ENCODE measurements around the gene CYB561D2. TPM values are rescaled to one million over a fixed set of nuclear protein-coding genes. Genes with fewer than 3 reads are reported as not detected.

CYB561D2 gene
- total and polyA plus RNA-seq, 2 of the 13 experiments (the other 11 are each of a cell fraction or from before 2014, with no cell fraction given) = 11.1 to 17.2 TPM

DNA sequence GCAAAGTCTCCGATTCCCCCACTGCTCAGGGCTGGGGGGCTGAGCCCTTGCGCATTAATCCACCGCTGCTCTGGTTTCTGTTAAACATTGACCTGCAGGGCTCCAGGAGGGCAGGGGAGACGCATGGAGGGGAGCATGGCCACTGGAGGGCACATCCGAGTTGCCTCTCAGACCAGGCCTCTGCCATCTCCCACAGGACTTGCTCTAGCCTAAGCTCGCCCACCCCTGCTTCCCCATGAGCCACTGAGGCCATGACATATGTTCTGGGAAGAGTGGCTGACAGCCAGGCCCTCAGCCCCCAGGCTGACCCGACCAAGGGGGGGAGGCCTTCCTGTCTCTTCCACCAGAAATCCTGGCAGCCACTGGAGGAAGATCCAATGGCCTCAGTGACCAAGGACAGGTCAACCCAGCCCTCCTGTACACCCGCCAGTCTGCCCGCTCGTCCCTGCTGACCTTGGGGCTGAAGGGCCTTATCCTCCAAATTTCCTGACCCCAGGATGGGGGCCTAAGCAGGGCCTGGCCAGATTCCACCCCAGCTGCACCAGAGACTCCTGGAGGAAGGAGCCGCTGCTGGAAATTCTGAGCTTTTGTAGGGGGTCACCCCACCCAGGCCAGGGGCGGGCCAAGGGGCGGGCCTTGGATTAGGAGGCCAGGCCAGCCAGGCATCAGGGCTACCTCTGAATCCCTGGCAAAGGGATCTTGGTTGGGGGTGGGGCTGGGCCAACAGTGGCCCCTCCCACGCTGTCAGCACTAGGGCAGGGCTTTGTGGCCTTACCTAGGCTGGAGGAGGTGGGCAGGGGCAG, 47.4 kb upstream of the CYB561D2 start, which contains the start of gene HYAL1 (continued):
- TF ChIP-seq, protein P1, sequence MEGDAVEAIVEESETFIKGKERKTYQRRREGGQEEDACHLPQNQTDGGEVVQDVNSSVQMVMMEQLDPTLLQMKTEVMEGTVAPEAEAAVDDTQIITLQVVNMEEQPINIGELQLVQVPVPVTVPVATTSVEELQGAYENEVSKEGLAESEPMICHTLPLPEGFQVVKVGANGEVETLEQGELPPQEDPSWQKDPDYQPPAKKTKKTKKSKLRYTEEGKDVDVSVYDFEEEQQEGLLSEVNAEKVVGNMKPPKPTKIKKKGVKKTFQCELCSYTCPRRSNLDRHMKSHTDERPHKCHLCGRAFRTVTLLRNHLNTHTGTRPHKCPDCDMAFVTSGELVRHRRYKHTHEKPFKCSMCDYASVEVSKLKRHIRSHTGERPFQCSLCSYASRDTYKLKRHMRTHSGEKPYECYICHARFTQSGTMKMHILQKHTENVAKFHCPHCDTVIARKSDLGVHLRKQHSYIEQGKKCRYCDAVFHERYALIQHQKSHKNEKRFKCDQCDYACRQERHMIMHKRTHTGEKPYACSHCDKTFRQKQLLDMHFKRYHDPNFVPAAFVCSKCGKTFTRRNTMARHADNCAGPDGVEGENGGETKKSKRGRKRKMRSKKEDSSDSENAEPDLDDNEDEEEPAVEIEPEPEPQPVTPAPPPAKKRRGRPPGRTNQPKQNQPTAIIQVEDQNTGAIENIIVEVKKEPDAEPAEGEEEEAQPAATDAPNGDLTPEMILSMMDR (CRISPR knock-in tag; IDR thresholded peaks at IDR 0.05) = peak; percentile 91
- TF ChIP-seq, protein P2, sequence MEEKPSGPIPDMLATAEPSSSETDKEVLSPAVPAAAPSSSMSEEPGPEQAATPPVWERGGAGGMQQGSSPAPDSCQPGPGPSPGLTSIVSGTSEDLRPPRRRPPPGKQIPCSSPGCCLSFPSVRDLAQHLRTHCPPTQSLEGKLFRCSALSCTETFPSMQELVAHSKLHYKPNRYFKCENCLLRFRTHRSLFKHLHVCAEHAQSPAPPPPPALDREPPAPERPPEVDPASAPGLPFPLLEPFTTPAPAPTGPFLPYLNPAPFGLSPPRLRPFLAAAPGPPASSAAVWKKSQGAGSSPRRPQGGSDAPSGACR (CRISPR knock-in tag; IDR thresholded peaks at IDR 0.05) = peak; percentile 68; the same call in 1 of the 2 replicates
- TF ChIP-seq ZNF441 (CRISPR knock-in tag; IDR thresholded peaks at IDR 0.05; ENCODE audit: borderline replicate concordance) (no peak), ZNF224 (CRISPR knock-in tag; IDR thresholded peaks at IDR 0.05) (no peak), HOXD1 (CRISPR knock-in tag; IDR thresholded peaks at IDR 0.05) (peak; percentile 64; the same call in 1 of the 2 replicates), SP140L (CRISPR knock-in tag; IDR thresholded peaks at IDR 0.05; ENCODE audit: borderline replicate concordance) (no peak), ZNF850 (CRISPR knock-in tag; conservative IDR thresholded peaks at IDR 0.05) (no peak), KAT7 (CRISPR knock-in tag; IDR thresholded peaks at IDR 0.05; ENCODE audit: borderline replicate concordance) (no peak; the same call in 1 of the 2 replicates), KDM5A (IDR thresholded peaks at IDR 0.05; ENCODE audit: borderline replicate concordance, low read length) (peak; percentile 20; the same call in 1 of the 2 replicates), ZNF672 (CRISPR knock-in tag; IDR thresholded peaks at IDR 0.05) (no peak), HCFC1 (IDR thresholded peaks at IDR 0.05; ENCODE audit: low read depth, low read length) (no peak), NPAS2 (CRISPR knock-in tag; IDR thresholded peaks at IDR 0.05; ENCODE audit: borderline replicate concordance) (no peak)
- TF ChIP-seq, protein P3, sequence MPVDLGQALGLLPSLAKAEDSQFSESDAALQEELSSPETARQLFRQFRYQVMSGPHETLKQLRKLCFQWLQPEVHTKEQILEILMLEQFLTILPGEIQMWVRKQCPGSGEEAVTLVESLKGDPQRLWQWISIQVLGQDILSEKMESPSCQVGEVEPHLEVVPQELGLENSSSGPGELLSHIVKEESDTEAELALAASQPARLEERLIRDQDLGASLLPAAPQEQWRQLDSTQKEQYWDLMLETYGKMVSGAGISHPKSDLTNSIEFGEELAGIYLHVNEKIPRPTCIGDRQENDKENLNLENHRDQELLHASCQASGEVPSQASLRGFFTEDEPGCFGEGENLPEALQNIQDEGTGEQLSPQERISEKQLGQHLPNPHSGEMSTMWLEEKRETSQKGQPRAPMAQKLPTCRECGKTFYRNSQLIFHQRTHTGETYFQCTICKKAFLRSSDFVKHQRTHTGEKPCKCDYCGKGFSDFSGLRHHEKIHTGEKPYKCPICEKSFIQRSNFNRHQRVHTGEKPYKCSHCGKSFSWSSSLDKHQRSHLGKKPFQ (CRISPR knock-in tag; IDR thresholded peaks at IDR 0.05; ENCODE audit: insufficient replicate concordance) = no peak
- TF ChIP-seq, protein P4, sequence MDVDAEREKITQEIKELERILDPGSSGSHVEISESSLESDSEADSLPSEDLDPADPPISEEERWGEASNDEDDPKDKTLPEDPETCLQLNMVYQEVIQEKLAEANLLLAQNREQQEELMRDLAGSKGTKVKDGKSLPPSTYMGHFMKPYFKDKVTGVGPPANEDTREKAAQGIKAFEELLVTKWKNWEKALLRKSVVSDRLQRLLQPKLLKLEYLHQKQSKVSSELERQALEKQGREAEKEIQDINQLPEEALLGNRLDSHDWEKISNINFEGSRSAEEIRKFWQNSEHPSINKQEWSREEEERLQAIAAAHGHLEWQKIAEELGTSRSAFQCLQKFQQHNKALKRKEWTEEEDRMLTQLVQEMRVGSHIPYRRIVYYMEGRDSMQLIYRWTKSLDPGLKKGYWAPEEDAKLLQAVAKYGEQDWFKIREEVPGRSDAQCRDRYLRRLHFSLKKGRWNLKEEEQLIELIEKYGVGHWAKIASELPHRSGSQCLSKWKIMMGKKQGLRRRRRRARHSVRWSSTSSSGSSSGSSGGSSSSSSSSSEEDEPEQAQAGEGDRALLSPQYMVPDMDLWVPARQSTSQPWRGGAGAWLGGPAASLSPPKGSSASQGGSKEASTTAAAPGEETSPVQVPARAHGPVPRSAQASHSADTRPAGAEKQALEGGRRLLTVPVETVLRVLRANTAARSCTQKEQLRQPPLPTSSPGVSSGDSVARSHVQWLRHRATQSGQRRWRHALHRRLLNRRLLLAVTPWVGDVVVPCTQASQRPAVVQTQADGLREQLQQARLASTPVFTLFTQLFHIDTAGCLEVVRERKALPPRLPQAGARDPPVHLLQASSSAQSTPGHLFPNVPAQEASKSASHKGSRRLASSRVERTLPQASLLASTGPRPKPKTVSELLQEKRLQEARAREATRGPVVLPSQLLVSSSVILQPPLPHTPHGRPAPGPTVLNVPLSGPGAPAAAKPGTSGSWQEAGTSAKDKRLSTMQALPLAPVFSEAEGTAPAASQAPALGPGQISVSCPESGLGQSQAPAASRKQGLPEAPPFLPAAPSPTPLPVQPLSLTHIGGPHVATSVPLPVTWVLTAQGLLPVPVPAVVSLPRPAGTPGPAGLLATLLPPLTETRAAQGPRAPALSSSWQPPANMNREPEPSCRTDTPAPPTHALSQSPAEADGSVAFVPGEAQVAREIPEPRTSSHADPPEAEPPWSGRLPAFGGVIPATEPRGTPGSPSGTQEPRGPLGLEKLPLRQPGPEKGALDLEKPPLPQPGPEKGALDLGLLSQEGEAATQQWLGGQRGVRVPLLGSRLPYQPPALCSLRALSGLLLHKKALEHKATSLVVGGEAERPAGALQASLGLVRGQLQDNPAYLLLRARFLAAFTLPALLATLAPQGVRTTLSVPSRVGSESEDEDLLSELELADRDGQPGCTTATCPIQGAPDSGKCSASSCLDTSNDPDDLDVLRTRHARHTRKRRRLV (CRISPR knock-in tag; IDR thresholded peaks at IDR 0.05) = peak; percentile 61; the same call in 1 of the 2 replicates
- TF ChIP-seq, protein P5, sequence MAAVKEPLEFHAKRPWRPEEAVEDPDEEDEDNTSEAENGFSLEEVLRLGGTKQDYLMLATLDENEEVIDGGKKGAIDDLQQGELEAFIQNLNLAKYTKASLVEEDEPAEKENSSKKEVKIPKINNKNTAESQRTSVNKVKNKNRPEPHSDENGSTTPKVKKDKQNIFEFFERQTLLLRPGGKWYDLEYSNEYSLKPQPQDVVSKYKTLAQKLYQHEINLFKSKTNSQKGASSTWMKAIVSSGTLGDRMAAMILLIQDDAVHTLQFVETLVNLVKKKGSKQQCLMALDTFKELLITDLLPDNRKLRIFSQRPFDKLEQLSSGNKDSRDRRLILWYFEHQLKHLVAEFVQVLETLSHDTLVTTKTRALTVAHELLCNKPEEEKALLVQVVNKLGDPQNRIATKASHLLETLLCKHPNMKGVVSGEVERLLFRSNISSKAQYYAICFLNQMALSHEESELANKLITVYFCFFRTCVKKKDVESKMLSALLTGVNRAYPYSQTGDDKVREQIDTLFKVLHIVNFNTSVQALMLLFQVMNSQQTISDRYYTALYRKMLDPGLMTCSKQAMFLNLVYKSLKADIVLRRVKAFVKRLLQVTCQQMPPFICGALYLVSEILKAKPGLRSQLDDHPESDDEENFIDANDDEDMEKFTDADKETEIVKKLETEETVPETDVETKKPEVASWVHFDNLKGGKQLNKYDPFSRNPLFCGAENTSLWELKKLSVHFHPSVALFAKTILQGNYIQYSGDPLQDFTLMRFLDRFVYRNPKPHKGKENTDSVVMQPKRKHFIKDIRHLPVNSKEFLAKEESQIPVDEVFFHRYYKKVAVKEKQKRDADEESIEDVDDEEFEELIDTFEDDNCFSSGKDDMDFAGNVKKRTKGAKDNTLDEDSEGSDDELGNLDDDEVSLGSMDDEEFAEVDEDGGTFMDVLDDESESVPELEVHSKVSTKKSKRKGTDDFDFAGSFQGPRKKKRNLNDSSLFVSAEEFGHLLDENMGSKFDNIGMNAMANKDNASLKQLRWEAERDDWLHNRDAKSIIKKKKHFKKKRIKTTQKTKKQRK (IDR thresholded peaks at IDR 0.05; ENCODE audit: low read length) = no peak
